ENCODE measurements around the gene ST6GALNAC4. TPM values are rescaled to one million over a fixed set of nuclear protein-coding genes. Genes with fewer than 3 reads are reported as not detected.

The ST6GALNAC4 gene
- total RNA-seq, 1 donor, result 33.7 TPM

DNA sequence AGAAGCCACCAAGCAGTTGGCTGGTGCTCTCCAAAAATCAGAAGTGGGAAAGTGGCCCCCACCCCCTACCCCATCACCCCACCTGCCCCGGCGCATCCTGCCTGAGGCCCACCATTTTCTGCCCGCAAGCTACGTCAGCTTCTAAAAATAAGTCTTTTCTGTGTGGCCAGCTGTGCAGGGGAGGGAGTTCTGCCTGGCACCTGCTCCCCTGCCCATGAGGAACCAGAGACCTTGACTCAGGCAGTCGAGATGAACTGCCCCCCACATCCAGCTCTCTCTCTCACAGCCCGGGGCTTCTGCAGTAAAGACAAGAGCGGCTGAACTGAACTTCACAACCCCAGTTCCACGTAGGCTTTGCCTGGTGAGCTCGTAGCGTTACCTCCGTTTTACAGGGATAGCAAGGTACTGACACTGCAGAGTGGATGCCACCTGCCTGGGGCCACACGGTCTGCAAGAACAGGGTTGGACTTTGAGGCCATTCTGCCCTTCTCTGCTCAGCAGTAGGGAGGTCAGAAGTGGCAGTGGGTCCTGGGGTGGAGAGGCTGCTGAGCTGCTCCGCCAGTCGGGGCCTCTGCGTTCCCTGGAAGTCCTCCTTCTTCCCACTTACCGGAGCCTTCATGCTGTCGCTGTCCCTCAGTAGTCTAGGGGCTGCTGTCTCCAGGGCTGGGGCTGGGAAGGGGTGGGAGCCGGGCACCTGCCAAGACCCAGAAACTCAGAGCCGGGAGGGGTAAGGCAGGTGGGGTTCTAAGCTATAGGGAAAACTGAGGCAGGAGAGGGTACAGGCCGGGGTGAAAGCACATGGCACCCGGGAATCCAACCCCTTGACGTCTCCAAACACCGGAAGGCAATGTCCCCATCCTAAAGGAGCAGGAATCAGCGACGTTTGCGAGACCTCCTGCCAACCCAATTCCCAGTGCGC lies 781 bp downstream of the ST6GALNAC4 start:
- peak overlapping the region; percentile 73 for H3K27ac ChIP-seq (ENCODE audit: low read depth, low read length)

GRCh38 chr9:127915325-127915752 lies 1.5 kb downstream of the ST6GALNAC4 start:
- DNase-seq (ENCODE audit: insufficient read length, low spot score, missing footprints), result peak; percentile 46
- no peaks in the 10 kb centered on the region for H3K9me3 ChIP-seq (ENCODE audit: low read depth, low read length)
- H3K36me3 ChIP-seq (ENCODE audit: insufficient read depth, low read length), result peaks cover 16% of the 10 kb centered on the region
- TF ChIP-seq, protein P1, sequence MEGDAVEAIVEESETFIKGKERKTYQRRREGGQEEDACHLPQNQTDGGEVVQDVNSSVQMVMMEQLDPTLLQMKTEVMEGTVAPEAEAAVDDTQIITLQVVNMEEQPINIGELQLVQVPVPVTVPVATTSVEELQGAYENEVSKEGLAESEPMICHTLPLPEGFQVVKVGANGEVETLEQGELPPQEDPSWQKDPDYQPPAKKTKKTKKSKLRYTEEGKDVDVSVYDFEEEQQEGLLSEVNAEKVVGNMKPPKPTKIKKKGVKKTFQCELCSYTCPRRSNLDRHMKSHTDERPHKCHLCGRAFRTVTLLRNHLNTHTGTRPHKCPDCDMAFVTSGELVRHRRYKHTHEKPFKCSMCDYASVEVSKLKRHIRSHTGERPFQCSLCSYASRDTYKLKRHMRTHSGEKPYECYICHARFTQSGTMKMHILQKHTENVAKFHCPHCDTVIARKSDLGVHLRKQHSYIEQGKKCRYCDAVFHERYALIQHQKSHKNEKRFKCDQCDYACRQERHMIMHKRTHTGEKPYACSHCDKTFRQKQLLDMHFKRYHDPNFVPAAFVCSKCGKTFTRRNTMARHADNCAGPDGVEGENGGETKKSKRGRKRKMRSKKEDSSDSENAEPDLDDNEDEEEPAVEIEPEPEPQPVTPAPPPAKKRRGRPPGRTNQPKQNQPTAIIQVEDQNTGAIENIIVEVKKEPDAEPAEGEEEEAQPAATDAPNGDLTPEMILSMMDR (IDR thresholded peaks at IDR 0.05; ENCODE audit: extremely low read depth, low read depth, low read length), result no peak
- peaks cover 39% of the 10 kb centered on the region for H3K4me1 ChIP-seq (ENCODE audit: insufficient read depth, low read length)
- no peaks in the 10 kb centered on the region for H3K27me3 ChIP-seq (ENCODE audit: insufficient read depth, low read length)
- H2AFZ ChIP-seq (ENCODE audit: low read length), result no peak overlapping the region
- peak overlapping the region; percentile 12 for H3K27ac ChIP-seq (ENCODE audit: low read depth, low read length)
- peaks cover 17% of the 10 kb centered on the region for H3K79me2 ChIP-seq (ENCODE audit: insufficient read depth, low read length)
- no peak overlapping the region for H3K4me3 ChIP-seq (ENCODE audit: insufficient read depth, low read length)
- peaks cover 3% of the 10 kb centered on the region for H4K20me1 ChIP-seq (ENCODE audit: insufficient read depth, low read length)
- H3K4me2 ChIP-seq (ENCODE audit: insufficient read depth, low read length), result no peak overlapping the region

More for the DNA sequence above, 781 bp downstream of the ST6GALNAC4 start:
- H3K27me3 ChIP-seq (ENCODE audit: insufficient read depth, low read length), result no peaks in the 10 kb centered on the region
- peak overlapping the region; percentile 85 for H2AFZ ChIP-seq (ENCODE audit: low read length)
- H3K4me1 ChIP-seq (ENCODE audit: insufficient read depth, low read length), result peaks cover 39% of the 10 kb centered on the region
- peak overlapping the region; percentile 89 for H3K4me2 ChIP-seq (ENCODE audit: insufficient read depth, low read length)
- H3K79me2 ChIP-seq (ENCODE audit: insufficient read depth, low read length), result peaks cover 17% of the 10 kb centered on the region
- TF ChIP-seq, protein P1 (IDR thresholded peaks at IDR 0.05; ENCODE audit: extremely low read depth, low read depth, low read length), result no peak
- peaks cover 2% of the 10 kb centered on the region for H4K20me1 ChIP-seq (ENCODE audit: insufficient read depth, low read length)
- H3K36me3 ChIP-seq (ENCODE audit: insufficient read depth, low read length), result peaks cover 16% of the 10 kb centered on the region
- peak; percentile 72 for DNase-seq (ENCODE audit: insufficient read length, low spot score, missing footprints)
- H3K4me3 ChIP-seq (ENCODE audit: insufficient read depth, low read length), result peak overlapping the region; percentile 89
- H3K9me3 ChIP-seq (ENCODE audit: low read depth, low read length), result no peaks in the 10 kb centered on the region

GRCh38 chr9:127913682-127914081 lies 3.2 kb downstream of the ST6GALNAC4 start:
- H3K9me3 ChIP-seq (ENCODE audit: low read depth, low read length), result no peaks in the 10 kb centered on the region
- TF ChIP-seq, protein P1 (IDR thresholded peaks at IDR 0.05; ENCODE audit: extremely low read depth, low read depth, low read length), result no peak
- peaks cover 3% of the 10 kb centered on the region for H4K20me1 ChIP-seq (ENCODE audit: insufficient read depth, low read length)
- peaks cover 17% of the 10 kb centered on the region for H3K79me2 ChIP-seq (ENCODE audit: insufficient read depth, low read length)
- peaks cover 21% of the 10 kb centered on the region for H3K36me3 ChIP-seq (ENCODE audit: insufficient read depth, low read length)
- peaks cover 25% of the 10 kb centered on the region for H3K4me1 ChIP-seq (ENCODE audit: insufficient read depth, low read length)
- DNase-seq (ENCODE audit: insufficient read length, low spot score, missing footprints), result no peak
- no peak overlapping the region for H3K4me3 ChIP-seq (ENCODE audit: insufficient read depth, low read length)
- H3K27me3 ChIP-seq (ENCODE audit: insufficient read depth, low read length), result no peaks in the 10 kb centered on the region
- no peak overlapping the region for H2AFZ ChIP-seq (ENCODE audit: low read length)
- H3K27ac ChIP-seq (ENCODE audit: low read depth, low read length), result no peak overlapping the region
- H3K4me2 ChIP-seq (ENCODE audit: insufficient read depth, low read length), result no peak overlapping the region

- peak; percentile 57 for DNase-seq (ENCODE audit: insufficient read length, low spot score, missing footprints)
- Histone ChIP-seq H3K36me3 (ENCODE audit: insufficient read depth, low read length) (peaks cover 25% of the 10 kb centered on the region), H3K27ac (ENCODE audit: low read depth, low read length) (no peak overlapping the region), H3K4me2 (ENCODE audit: insufficient read depth, low read length) (no peak overlapping the region), H3K79me2 (ENCODE audit: insufficient read depth, low read length) (peaks cover 17% of the 10 kb centered on the region), H3K4me1 (ENCODE audit: insufficient read depth, low read length) (peaks cover 18% of the 10 kb centered on the region), H3K4me3 (ENCODE audit: insufficient read depth, low read length) (no peak overlapping the region), H3K27me3 (ENCODE audit: insufficient read depth, low read length) (no peaks in the 10 kb centered on the region), H2AFZ (ENCODE audit: low read length) (no peak overlapping the region), H3K9me3 (ENCODE audit: low read depth, low read length) (no peaks in the 10 kb centered on the region), H4K20me1 (ENCODE audit: insufficient read depth, low read length) (peaks cover 3% of the 10 kb centered on the region)
- TF ChIP-seq, protein P1 (IDR thresholded peaks at IDR 0.05; ENCODE audit: extremely low read depth, low read depth, low read length), result no peak
These were observed 4.0 kb downstream of the ST6GALNAC4 start for GRCh38 chr9:127912882-127913281.
